ENCODE data around the gene RAB29.

The RAB29 gene

DNA sequence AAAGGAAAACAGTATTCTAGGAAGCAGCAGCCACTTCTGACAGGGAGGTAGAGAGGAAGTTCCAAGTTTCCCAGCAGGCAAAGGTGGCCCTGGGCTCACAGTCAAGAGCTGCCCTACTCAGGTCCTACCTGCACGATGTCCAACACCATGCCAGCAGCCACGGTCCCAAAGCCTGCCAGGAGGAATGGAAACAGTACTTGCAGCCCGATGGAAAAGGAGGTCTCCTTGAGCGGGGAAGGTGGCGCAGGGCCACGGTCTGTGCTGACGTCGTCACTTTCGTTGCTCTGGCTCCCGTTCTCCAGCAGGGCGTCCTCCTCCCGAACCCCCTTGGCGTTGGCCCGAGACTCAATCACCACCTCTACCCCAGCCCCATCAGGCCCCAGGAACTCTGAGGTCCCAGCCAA is 34.7 kb upstream of the RAB29 start:
- Mint-ChIP-seq H3K36me3 (ENCODE audit: low read depth) (peaks cover 35% of the 10 kb centered on the region), H3K4me1 (peaks cover 69% of the 10 kb centered on the region)
- TF ChIP-seq, protein P1, sequence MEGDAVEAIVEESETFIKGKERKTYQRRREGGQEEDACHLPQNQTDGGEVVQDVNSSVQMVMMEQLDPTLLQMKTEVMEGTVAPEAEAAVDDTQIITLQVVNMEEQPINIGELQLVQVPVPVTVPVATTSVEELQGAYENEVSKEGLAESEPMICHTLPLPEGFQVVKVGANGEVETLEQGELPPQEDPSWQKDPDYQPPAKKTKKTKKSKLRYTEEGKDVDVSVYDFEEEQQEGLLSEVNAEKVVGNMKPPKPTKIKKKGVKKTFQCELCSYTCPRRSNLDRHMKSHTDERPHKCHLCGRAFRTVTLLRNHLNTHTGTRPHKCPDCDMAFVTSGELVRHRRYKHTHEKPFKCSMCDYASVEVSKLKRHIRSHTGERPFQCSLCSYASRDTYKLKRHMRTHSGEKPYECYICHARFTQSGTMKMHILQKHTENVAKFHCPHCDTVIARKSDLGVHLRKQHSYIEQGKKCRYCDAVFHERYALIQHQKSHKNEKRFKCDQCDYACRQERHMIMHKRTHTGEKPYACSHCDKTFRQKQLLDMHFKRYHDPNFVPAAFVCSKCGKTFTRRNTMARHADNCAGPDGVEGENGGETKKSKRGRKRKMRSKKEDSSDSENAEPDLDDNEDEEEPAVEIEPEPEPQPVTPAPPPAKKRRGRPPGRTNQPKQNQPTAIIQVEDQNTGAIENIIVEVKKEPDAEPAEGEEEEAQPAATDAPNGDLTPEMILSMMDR (IDR thresholded peaks at IDR 0.05; ENCODE audit: unreplicated experiment in 3 of 3): no peak

GRCh38 chr1:205809469-205809868 is 34.2 kb upstream of the RAB29 start:
- TF ChIP-seq, protein P1 (IDR thresholded peaks at IDR 0.05; ENCODE audit: unreplicated experiment in 3 of 3): no peak
- peaks cover 69% of the 10 kb centered on the region for H3K4me1 Mint-ChIP-seq
- peak overlapping the region in 1 of 3 experiments; percentile 51 for H3K4me3 Mint-ChIP-seq
- H3K36me3 Mint-ChIP-seq (ENCODE audit: low read depth): peaks cover 38% of the 10 kb centered on the region
- H3K27me3 Mint-ChIP-seq (ENCODE audit: low read depth): no peaks in the 10 kb centered on the region
- no peaks in the 10 kb centered on the region for H3K9me3 Mint-ChIP-seq
- no peak overlapping the region for H3K27ac Mint-ChIP-seq

More for the DNA sequence above, 34.7 kb upstream of the RAB29 start:
- H3K27ac Mint-ChIP-seq: no peak overlapping the region
- no peak overlapping the region for H3K4me3 Mint-ChIP-seq
- H3K27me3 Mint-ChIP-seq (ENCODE audit: low read depth): no peaks in the 10 kb centered on the region
- no peaks in the 10 kb centered on the region for H3K9me3 Mint-ChIP-seq

DNA sequence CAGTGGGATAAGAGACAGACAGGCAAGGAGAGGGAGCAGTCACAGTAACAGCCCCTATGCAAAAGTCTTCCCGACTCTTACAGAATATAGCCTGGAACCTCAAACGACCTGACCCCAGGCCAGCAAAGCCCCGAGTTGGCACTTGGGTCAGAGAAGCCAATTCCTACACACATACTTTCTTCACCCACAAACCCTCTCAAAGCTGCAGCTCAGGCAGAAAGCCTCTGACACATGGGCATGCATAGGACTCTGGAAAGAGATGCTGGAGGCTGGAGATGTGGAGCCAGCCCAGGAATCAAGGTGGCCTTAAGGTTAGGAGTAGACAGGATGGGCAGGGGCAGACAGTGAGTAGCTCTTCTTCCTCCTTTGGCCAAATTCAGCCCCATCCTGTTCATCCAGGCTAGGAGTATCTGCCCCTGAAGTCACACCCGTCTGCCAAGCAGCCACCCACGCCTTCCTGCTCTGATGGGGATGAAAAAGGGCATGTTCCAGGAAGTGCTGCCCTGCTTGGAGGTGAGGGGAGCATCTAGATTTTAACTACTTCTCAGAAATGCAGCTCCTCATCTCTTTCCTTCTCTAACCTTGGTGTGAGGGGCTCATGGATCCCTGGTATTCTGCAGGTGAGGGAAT is 29.9 kb upstream of the RAB29 start:
- no peaks in the 10 kb centered on the region for H3K9me3 Mint-ChIP-seq
- H3K27me3 Mint-ChIP-seq (ENCODE audit: low read depth): no peaks in the 10 kb centered on the region
- peaks cover 44% of the 10 kb centered on the region for H3K4me1 Mint-ChIP-seq
- H3K27ac Mint-ChIP-seq: no peak overlapping the region
- no peak overlapping the region for H3K4me3 Mint-ChIP-seq
- H3K36me3 Mint-ChIP-seq (ENCODE audit: low read depth): peaks cover 28% of the 10 kb centered on the region
- TF ChIP-seq, protein P1 (IDR thresholded peaks at IDR 0.05; ENCODE audit: unreplicated experiment in 3 of 3): no peak

GRCh38 chr1:205804605-205805004 is 29.3 kb upstream of the RAB29 start:
- Mint-ChIP-seq H3K4me1 (peaks cover 43% of the 10 kb centered on the region), H3K36me3 (ENCODE audit: low read depth) (peaks cover 30% of the 10 kb centered on the region), H3K9me3 (no peaks in the 10 kb centered on the region), H3K27ac (no peak overlapping the region), H3K27me3 (ENCODE audit: low read depth) (no peaks in the 10 kb centered on the region), H3K4me3 (no peak overlapping the region)
- TF ChIP-seq, protein P1 (IDR thresholded peaks at IDR 0.05; ENCODE audit: unreplicated experiment in 3 of 3): no peak

- no peak overlapping the region for H3K4me3 Mint-ChIP-seq
- H3K27ac Mint-ChIP-seq: no peak overlapping the region
- peaks cover 38% of the 10 kb centered on the region for H3K4me1 Mint-ChIP-seq
- H3K36me3 Mint-ChIP-seq (ENCODE audit: low read depth): peaks cover 26% of the 10 kb centered on the region
- H3K9me3 Mint-ChIP-seq: no peaks in the 10 kb centered on the region
- TF ChIP-seq, protein P1 (IDR thresholded peaks at IDR 0.05; ENCODE audit: unreplicated experiment in 3 of 3): no peak
- H3K27me3 Mint-ChIP-seq (ENCODE audit: low read depth): no peaks in the 10 kb centered on the region
Measured at GRCh38 chr1:205803986-205804385, 28.7 kb upstream of the RAB29 start.

DNA sequence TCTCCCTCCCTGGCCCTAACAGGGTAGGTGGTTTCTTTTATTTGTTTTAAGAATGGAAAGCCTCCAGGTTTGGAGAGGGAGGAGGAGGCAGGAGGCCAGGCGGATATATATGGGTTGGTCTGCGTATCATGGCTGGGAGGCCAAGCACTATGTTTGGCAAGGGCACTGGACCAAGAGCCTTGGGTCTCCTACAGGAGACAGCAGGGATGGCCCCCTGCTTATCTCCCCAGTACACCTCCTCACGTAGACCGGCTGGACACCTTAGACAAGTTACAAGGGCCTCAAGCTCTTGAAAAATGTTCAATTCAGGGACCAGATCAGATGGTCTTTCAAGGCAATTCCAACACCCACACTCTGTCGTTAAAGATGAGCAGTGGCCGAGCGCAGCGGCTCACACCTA is 26.8 kb upstream of the RAB29 start:
- no peak overlapping the region for H3K4me3 Mint-ChIP-seq
- H3K27me3 Mint-ChIP-seq (ENCODE audit: low read depth): no peaks in the 10 kb centered on the region
- TF ChIP-seq, protein P1 (IDR thresholded peaks at IDR 0.05; ENCODE audit: unreplicated experiment in 3 of 3): no peak
- H3K27ac Mint-ChIP-seq: no peak overlapping the region
- H3K9me3 Mint-ChIP-seq: no peaks in the 10 kb centered on the region
- H3K4me1 Mint-ChIP-seq: peaks cover 25% of the 10 kb centered on the region
- H3K36me3 Mint-ChIP-seq (ENCODE audit: low read depth): peaks cover 30% of the 10 kb centered on the region

Measured in nephron (organoid).